ENCODE data around the gene IL1RN. TPM values are rescaled to one million over a fixed set of nuclear protein-coding genes. Genes with fewer than 3 reads are reported as not detected.

IL1RN gene
- total and polyA plus RNA-seq, 10 of the 15 experiments (the other 5 are each of a cell fraction or from before 2014, with no cell fraction given): 0.04 TPM; not detected in 7

GRCh38 chr2:113162173-113162572, 34.8 kb downstream of the IL1RN start (continued):
- no peak for TF ChIP-seq GATAD2B (conservative IDR thresholded peaks at IDR 0.05; ENCODE audit: low read depth)
- TF ChIP-seq STAT1 (conservative IDR thresholded peaks at IDR 0.05): no peak
- no peak for TF ChIP-seq TBL1XR1 (IDR thresholded peaks at IDR 0.05; ENCODE audit: low read depth, low read length)
- TF ChIP-seq CUX1 (IDR thresholded peaks at IDR 0.05; ENCODE audit: insufficient replicate concordance, low read depth, low read length): no peak
- TF ChIP-seq TCF12 (IDR thresholded peaks at IDR 0.05; ENCODE audit: low read depth, low read length): no peak
- no peak for TF ChIP-seq WRNIP1 (IDR thresholded peaks at IDR 0.05; ENCODE audit: borderline replicate concordance, low read depth, low read length)
- TF ChIP-seq RFX5 (IDR thresholded peaks at IDR 0.05; ENCODE audit: low read depth, low read length): no peak
- no peak for TF ChIP-seq NFYA (IDR thresholded peaks at IDR 0.05; ENCODE audit: borderline replicate concordance, low read depth, low read length)
- TF ChIP-seq IRF4 (IDR thresholded peaks at IDR 0.05; ENCODE audit: low read depth, low read length): no peak
- TF ChIP-seq PBX3 (IDR thresholded peaks at IDR 0.05; ENCODE audit: insufficient replicate concordance, low read depth, low read length): no peak
- no peak for TF ChIP-seq CHD1 (IDR thresholded peaks at IDR 0.05; ENCODE audit: low read depth, low read length)
- TF ChIP-seq ELK1 (IDR thresholded peaks at IDR 0.05; ENCODE audit: low read depth, low read length): no peak

Data from GM12878 (cell line).